GM20000 (cell line): Measurements from ENCODE around the gene C3orf20.

Experiments
- DNase-seq: peaks from one replicate; pipeline ENCODE4 v3.0.0; 2012; ENCODE audit warnings: low spot score
- TF ChIP-seq, protein P1 (sequence below): IDR thresholded peaks from 2 replicates; pipeline ENCODE4 v1.5.1; 2012; ENCODE audit warnings: mild to moderate bottlenecking, control low read depth; ENCODE audit errors: extremely low read depth, missing control alignments

The C3orf20 gene

DNA sequence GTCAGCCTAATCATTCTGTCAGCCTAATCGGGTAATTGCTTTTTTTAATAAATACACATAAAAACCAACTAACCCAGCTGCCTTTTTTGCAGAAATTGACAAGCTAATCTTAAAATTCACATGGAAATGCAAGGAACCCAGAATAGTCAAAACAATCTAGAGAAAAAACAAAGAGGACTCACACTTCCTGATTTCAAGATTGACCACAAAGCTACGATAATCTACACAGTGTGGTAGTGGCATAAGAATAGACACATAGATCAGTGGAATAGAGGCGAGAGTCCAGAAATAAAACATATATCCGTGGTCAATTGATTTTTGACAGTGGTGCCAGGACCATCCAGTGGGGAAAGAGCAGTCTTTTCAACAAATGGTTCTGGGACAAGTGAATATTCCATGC is 2.4 kb upstream of the C3orf20 start:
- no peak for DNase-seq
- TF ChIP-seq, protein P1, sequence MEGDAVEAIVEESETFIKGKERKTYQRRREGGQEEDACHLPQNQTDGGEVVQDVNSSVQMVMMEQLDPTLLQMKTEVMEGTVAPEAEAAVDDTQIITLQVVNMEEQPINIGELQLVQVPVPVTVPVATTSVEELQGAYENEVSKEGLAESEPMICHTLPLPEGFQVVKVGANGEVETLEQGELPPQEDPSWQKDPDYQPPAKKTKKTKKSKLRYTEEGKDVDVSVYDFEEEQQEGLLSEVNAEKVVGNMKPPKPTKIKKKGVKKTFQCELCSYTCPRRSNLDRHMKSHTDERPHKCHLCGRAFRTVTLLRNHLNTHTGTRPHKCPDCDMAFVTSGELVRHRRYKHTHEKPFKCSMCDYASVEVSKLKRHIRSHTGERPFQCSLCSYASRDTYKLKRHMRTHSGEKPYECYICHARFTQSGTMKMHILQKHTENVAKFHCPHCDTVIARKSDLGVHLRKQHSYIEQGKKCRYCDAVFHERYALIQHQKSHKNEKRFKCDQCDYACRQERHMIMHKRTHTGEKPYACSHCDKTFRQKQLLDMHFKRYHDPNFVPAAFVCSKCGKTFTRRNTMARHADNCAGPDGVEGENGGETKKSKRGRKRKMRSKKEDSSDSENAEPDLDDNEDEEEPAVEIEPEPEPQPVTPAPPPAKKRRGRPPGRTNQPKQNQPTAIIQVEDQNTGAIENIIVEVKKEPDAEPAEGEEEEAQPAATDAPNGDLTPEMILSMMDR = no peak

DNA sequence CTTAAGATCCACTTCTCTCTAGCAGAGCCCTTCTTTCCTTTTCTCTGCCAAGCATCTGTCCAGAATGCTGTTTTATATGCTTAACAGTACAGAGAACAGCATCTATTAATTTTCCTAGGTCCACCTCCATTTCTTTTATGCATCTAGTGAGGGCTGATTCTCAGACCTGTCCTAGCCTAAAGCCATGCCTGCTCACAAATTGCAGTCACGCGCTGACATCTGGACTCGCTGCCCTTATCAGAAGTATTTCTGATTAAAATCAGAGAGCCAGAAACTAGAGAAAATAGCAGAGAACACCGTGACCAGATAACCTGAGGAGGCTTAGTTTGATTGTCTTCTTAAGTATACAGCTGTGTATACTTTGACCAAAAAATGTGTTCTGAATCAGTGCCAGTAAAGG is 1.9 kb downstream of the C3orf20 start:
- DNase-seq = no peak
- TF ChIP-seq, protein P1 = no peak

DNA sequence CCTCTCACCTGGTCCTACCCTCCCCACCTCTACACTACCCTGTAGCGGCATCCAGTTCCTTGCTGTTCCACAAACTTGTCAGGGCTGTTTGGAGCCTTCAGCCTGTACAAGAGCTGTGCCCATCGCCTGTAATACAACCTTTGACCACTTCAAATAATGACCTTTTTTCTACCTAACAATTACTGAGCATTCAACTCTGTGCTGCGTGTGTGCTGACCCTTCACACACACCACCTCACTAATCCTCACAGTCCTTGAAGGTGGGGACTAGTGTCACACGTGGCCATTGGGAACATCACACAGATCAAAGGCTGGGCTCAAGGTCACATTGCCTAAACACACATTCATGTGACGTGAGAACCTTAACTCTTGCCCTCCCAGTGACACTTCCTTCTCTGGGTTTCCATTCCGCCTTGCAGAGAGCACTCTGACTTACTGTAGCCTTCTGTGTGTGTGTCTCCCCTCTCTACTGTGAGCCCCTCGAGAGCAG is 3.1 kb downstream of the C3orf20 start:
- DNase-seq = no peak
- TF ChIP-seq, protein P1 = no peak

DNA sequence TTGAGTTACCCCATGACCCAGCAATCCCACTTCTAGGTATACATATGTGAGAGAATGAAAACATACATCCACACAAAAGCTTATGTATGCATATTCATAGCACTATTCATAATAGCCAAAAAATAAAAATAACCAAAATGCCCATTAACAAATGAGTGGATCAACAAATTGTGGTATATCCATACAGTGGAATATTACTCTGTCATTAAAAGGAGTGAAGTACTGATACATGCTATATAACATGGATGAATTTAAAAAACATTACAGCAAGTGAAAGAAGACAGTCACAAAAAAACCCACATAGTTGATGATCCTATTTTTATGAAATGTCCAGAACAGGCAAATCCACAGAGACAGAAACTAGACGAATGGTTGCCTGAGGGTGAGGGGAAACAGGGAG is 5.2 kb downstream of the C3orf20 start:
- TF ChIP-seq, protein P1 = no peak
- no peak for DNase-seq

DNA sequence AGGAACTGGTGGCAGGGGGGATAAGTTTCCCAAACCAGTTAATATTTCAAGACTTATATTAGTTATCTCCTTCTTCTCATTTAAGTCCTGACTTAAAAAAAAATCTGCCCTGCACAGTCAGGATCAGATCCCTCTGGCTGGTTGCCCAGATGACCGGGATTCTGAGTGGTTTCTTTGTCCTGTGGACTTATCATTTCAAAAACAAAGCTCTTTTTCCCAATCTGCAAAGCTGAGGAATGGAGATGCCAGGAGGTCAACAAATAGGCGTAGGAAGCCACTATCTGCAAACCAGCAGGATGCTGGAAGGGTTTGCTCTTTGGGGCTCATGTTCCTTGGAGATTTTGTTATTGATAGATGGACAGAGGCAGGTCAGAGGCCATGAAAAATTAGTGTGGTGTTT is 5.8 kb downstream of the C3orf20 start:
- TF ChIP-seq, protein P1 = no peak
- no peak for DNase-seq

DNA sequence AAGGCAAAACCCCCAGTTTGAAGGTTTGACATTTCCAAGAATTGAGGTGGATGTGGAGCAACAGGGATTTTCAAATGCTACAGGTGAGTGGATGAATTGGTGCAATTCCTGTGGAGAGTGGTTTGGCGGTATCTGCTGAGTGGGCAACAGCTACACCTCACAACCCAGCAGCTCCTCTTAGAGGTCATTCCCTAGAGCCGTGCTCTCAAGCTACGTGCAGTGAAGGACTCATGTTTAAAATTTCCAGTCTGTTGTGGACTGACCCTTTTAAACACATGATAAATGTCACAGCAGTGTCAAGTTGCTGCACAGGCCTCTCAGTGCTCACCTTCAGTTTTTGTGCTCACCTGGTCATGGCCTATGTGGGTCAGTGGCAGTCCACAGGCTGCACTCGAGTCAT is 9.5 kb downstream of the C3orf20 start:
- TF ChIP-seq, protein P1 = no peak
- DNase-seq = no peak

DNA sequence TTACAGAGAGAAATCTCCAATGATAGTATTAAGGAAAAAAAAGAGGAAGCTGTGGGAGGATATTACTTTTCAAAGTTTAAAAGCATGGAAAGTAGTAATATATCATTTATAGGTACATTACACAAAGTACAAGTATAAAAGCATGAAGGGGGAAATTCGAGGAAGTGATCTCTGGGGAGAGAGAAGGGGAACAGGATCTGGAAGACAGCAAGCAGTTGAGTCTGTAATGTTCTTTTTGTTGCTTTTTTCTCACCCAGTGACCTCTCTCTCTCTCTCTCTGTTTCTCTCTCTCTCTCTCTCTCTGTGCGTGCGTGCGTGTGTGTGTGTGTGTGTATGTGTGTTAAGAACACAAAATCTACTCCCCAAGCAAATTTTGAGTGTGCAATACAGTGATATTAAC is 10.2 kb downstream of the C3orf20 start:
- TF ChIP-seq, protein P1 = no peak
- no peak for DNase-seq
